Retinal pigment epithelial cell (primary cell): ENCODE measurements around the gene SSH2.
"Not testable (repeated sequence)": the region's sequence is repeated elsewhere in the genome, so short reads cannot be mapped to it uniquely, and the experiment has no call there.

Source experiments
- DNase-seq: peaks from one replicate; pipeline ENCODE4 v3.0.0-alpha.2; 2010; ENCODE audit warnings: low read depth
- H3K4me3 ChIP-seq: 2 replicates; pipeline ENCODE4 v1.5.1; 2011; ENCODE audit warnings: mild to moderate bottlenecking, low read length, control low read depth, moderate library complexity
- CTCF ChIP-seq: conservative IDR thresholded peaks from 2 replicates; pipeline ENCODE4 v1.5.1; 2011; ENCODE audit warnings: low read depth, low read length, control low read depth, inconsistent platforms

SSH2 gene

GRCh38 chr17:29862127-29862526 is 67.9 kb downstream of the SSH2 start:
- no peak overlapping the region for H3K4me3 ChIP-seq
- DNase-seq = no peak
- TF ChIP-seq CTCF = no peak

- not testable (repeated sequence) for DNase-seq, H3K4me3 ChIP-seq
These were observed 70.6 kb downstream of the SSH2 start for GRCh38 chr17:29859445-29859844.

GRCh38 chr17:29857823-29858222 is 72.2 kb downstream of the SSH2 start:
- TF ChIP-seq CTCF = no peak
- no peak for DNase-seq

GRCh38 chr17:29857105-29857504 is 72.9 kb downstream of the SSH2 start:
- not testable (repeated sequence) for H3K4me3 ChIP-seq, DNase-seq

More at GRCh38 chr17:29857823-29858222, 72.2 kb downstream of the SSH2 start:
- no peak overlapping the region for H3K4me3 ChIP-seq

- H3K4me3 ChIP-seq = no peak overlapping the region
- TF ChIP-seq CTCF = no peak
- DNase-seq = no peak
These were observed 74.3 kb downstream of the SSH2 start for GRCh38 chr17:29855686-29856085.

GRCh38 chr17:29848737-29849136 is 81.3 kb downstream of the SSH2 start:
- TF ChIP-seq CTCF = no peak
- no peak for DNase-seq
- no peak overlapping the region for H3K4me3 ChIP-seq

GRCh38 chr17:29847527-29848400 is 82.3 kb downstream of the SSH2 start:
- no peak for TF ChIP-seq CTCF
- no peak for DNase-seq

GRCh38 chr17:29847118-29847517 is 82.9 kb downstream of the SSH2 start:
- DNase-seq = no peak
- no peak for TF ChIP-seq CTCF

More at GRCh38 chr17:29847527-29848400, 82.3 kb downstream of the SSH2 start:
- no peak overlapping the region for H3K4me3 ChIP-seq

More at GRCh38 chr17:29847118-29847517, 82.9 kb downstream of the SSH2 start:
- no peak overlapping the region for H3K4me3 ChIP-seq
